Inflammatory macrophage treated with lipopolysaccharide for 4 hours (primary cell): ENCODE measurements around the gene GRM8.
A peak's percentile ranks its signal among the peaks of the same experiment; 100 is the strongest.

Source experiments
- DNase-seq: peaks from one replicate; pipeline ENCODE4 v3.0.0-alpha.2; 2020

GRM8 gene

GRCh38 chr7:127252778-127253280 lies at the start of gene GRM8:
Gene GRM8, minus strand, starts transcription at chr7:127252941.
- DNase-seq: peak; percentile 1

- no peak for DNase-seq
Measured at GRCh38 chr7:127290801-127291361, 38.1 kb upstream of the GRM8 start.

- no peak for DNase-seq
Measured at GRCh38 chr7:127290116-127290655, 37.4 kb upstream of the GRM8 start.

GRCh38 chr7:127287133-127287532 lies 34.4 kb upstream of the GRM8 start:
- no peak for DNase-seq

- DNase-seq: no peak
Measured at GRCh38 chr7:127270093-127270492, 17.4 kb upstream of the GRM8 start.

- DNase-seq: no peak
Measured at GRCh38 chr7:127266047-127266446, 13.3 kb upstream of the GRM8 start.

GRCh38 chr7:127264219-127264618 lies 11.5 kb upstream of the GRM8 start:
- DNase-seq: no peak

- no peak for DNase-seq
Measured at GRCh38 chr7:127258111-127258510, 5.4 kb upstream of the GRM8 start.

GRCh38 chr7:127257086-127257485 lies 4.3 kb upstream of the GRM8 start:
- no peak for DNase-seq

- DNase-seq: no peak
Measured at GRCh38 chr7:127256041-127256725, 3.4 kb upstream of the GRM8 start.

- no peak for DNase-seq
Measured at GRCh38 chr7:127254163-127254684, 1.5 kb upstream of the GRM8 start.

GRCh38 chr7:127253281-127254162 lies 781 bp upstream of the GRM8 start:
- DNase-seq: peak; percentile 38

GRCh38 chr7:127252377-127252713 lies 396 bp downstream of the GRM8 start:
- DNase-seq: no peak

GRCh38 chr7:127251465-127252376 lies 1.0 kb downstream of the GRM8 start:
- peak; percentile 0 for DNase-seq

- no peak for DNase-seq
Measured at GRCh38 chr7:127251036-127251464, 1.7 kb downstream of the GRM8 start.

GRCh38 chr7:127250312-127251035 lies 2.3 kb downstream of the GRM8 start:
- DNase-seq: no peak

GRCh38 chr7:127245607-127246006 lies 7.1 kb downstream of the GRM8 start:
- no peak for DNase-seq

- DNase-seq: no peak
Measured at GRCh38 chr7:127245002-127245401, 7.7 kb downstream of the GRM8 start.

- no peak for DNase-seq
Measured at GRCh38 chr7:127239814-127240213, 12.9 kb downstream of the GRM8 start.

- no peak for DNase-seq
Measured at GRCh38 chr7:127233630-127234029, 19.1 kb downstream of the GRM8 start.

- DNase-seq: no peak
Measured at GRCh38 chr7:127231415-127231814, 21.3 kb downstream of the GRM8 start.
